Smooth muscle cell (in vitro differentiated cells): Measurements from ENCODE around the gene RNF112. TPM values are rescaled to one million over a fixed set of nuclear protein-coding genes. Genes with fewer than 3 reads are reported as not detected.
"Not testable (repeated sequence)": the region's sequence is repeated elsewhere in the genome, so short reads cannot be mapped to it uniquely, and the experiment has no call there.

Source experiments
- DNase-seq: peaks from one replicate; lab custom pipeline; 2025; ENCODE audit not compliant: unreplicated experiment; lab: John Stamatoyannopoulos, UW
- H2AFZ ChIP-seq: fragments of 200-600 bp; sonication (generic); 2 replicates; pipeline ENCODE4 v1.6.0; 2016; ENCODE audit warnings: antibody characterized with exemption, low read depth, mild to moderate bottlenecking
- H3F3A ChIP-seq: fragments of 200-600 bp; sonication (generic); 2 replicates; pipeline ENCODE4 v1.6.0; 2017; ENCODE audit warnings: antibody characterized with exemption, low read depth
- H3K27ac ChIP-seq: fragments of 200-600 bp; sonication (generic); 2 replicates; pipeline ENCODE4 v1.5.1; 2016; ENCODE audit warnings: low read depth, mild to moderate bottlenecking
- H3K27me3 ChIP-seq: fragments of 200-600 bp; sonication (generic); 2 replicates; pipeline ENCODE4 v1.6.1; 2016; ENCODE audit warnings: low read depth, mild to moderate bottlenecking
- H3K36me3 ChIP-seq: fragments of 200-600 bp; sonication (generic); 2 replicates; pipeline ENCODE4 v1.5.1; 2016; ENCODE audit warnings: low read depth
- H3K4me1 ChIP-seq: fragments of 200-600 bp; sonication (generic); 2 replicates; pipeline ENCODE4 v1.5.1; 2016; ENCODE audit warnings: low read depth
- H3K4me2 ChIP-seq: fragments of 200-600 bp; sonication (generic); 2 replicates; pipeline ENCODE4 v1.6.0; 2016; ENCODE audit warnings: mild to moderate bottlenecking
- H3K4me3 ChIP-seq: fragments of 200-600 bp; sonication (generic); 2 replicates; pipeline ENCODE4 v1.5.1; 2016; ENCODE audit warnings: mild to moderate bottlenecking
- H3K79me2 ChIP-seq: fragments of 200-600 bp; sonication (generic); 2 replicates; pipeline ENCODE4 v1.6.0; 2016; ENCODE audit warnings: low read depth, mild to moderate bottlenecking
- H3K9ac ChIP-seq: fragments of 200-600 bp; sonication (generic); 2 replicates; pipeline ENCODE4 v1.6.0; 2016; ENCODE audit warnings: low read depth
- H3K9me3 ChIP-seq: fragments of 200-600 bp; sonication (generic); replicated peaks from 2 replicates; pipeline ENCODE4 v1.5.1; 2016; ENCODE audit warnings: low read depth
- H4K20me1 ChIP-seq: fragments of 200-600 bp; sonication (generic); 2 replicates; pipeline ENCODE4 v1.6.0; 2016; ENCODE audit warnings: low read depth
- WGBS: methylation state at CpG from one replicate; pipeline ENCODE4 v1.1.7; 2016; ENCODE audit warnings: low lambda C conversion rate; 5-methylcytosine and 5-hydroxymethylcytosine counted together
- polyA plus RNA-seq: library from polyadenylated mRNA; unstranded; fragments of >200 nt; fragmentation: Nextera tagmentation; extraction: Ambion mirVana; gene quantifications from 2 replicates; pipeline ENCODE4 v1.2.1, GENCODE V29; 2016
- small RNA-seq: library from RNA; depleted of rRNA; stranded (forward); fragments of <200 nt; gene quantifications from one replicate; pipeline ENCODE3, GENCODE V24; 2014
- total RNA-seq: library from RNA; depleted of rRNA; stranded (reverse); fragments of >200 nt; gene quantifications from 2 replicates; pipeline ENCODE4 v1.2.3, GENCODE V29; 2014
- TF ChIP-seq, protein P1 (sequence below): fragments of 200-600 bp; sonication (generic); IDR thresholded peaks from 2 replicates; pipeline ENCODE4 v1.5.1; 2017; ENCODE audit warnings: borderline replicate concordance, mild to moderate bottlenecking, antibody characterized with exemption; ENCODE audit not compliant: insufficient read depth, poor library complexity, severe bottlenecking

The RNF112 gene
- total and polyA plus RNA-seq, 2 experiments from 2014 or later: 4.6 to 7.2 TPM

DNA sequence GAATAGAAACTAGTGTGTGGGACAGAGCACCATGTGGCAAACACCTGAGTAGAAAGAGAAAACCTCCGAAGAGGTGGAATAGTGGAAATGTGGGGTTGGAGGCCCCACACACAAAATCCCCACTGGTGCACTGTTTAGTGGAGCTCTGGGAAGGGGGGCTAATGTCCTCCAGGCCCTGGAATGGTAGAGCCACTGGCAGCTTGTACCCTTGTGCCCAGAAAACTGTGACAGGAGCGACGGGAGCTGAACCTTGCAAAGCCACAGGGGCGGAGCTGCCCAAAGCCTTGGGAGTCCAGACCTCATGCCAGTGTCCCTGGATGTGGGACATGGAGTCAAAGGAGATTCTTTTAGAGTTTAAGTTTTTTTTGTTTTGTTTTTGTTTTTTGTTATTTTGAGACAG, 50.6 kb downstream of the RNF112 start:
- TF ChIP-seq, protein P1, sequence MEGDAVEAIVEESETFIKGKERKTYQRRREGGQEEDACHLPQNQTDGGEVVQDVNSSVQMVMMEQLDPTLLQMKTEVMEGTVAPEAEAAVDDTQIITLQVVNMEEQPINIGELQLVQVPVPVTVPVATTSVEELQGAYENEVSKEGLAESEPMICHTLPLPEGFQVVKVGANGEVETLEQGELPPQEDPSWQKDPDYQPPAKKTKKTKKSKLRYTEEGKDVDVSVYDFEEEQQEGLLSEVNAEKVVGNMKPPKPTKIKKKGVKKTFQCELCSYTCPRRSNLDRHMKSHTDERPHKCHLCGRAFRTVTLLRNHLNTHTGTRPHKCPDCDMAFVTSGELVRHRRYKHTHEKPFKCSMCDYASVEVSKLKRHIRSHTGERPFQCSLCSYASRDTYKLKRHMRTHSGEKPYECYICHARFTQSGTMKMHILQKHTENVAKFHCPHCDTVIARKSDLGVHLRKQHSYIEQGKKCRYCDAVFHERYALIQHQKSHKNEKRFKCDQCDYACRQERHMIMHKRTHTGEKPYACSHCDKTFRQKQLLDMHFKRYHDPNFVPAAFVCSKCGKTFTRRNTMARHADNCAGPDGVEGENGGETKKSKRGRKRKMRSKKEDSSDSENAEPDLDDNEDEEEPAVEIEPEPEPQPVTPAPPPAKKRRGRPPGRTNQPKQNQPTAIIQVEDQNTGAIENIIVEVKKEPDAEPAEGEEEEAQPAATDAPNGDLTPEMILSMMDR: no peak
- H2AFZ ChIP-seq: no peak overlapping the region
- H3K27me3 ChIP-seq: no peaks in the 10 kb centered on the region
- H3K4me1 ChIP-seq: peaks cover 34% of the 10 kb centered on the region
- no peaks in the 10 kb centered on the region for H3K79me2 ChIP-seq
- H4K20me1 ChIP-seq: no peaks in the 10 kb centered on the region
- no peaks in the 10 kb centered on the region for H3K36me3 ChIP-seq
- no peaks in the 10 kb centered on the region for H3F3A ChIP-seq
- H3K9ac ChIP-seq: no peak overlapping the region
- H3K9me3 ChIP-seq: no peaks in the 10 kb centered on the region
- H3K27ac ChIP-seq: no peak overlapping the region
- 95% methylated on average over 4 of the region's 4 CpGs for WGBS
- no peak overlapping the region for H3K4me3 ChIP-seq
- H3K4me2 ChIP-seq: no peak overlapping the region
- DNase-seq: no peak

DNA sequence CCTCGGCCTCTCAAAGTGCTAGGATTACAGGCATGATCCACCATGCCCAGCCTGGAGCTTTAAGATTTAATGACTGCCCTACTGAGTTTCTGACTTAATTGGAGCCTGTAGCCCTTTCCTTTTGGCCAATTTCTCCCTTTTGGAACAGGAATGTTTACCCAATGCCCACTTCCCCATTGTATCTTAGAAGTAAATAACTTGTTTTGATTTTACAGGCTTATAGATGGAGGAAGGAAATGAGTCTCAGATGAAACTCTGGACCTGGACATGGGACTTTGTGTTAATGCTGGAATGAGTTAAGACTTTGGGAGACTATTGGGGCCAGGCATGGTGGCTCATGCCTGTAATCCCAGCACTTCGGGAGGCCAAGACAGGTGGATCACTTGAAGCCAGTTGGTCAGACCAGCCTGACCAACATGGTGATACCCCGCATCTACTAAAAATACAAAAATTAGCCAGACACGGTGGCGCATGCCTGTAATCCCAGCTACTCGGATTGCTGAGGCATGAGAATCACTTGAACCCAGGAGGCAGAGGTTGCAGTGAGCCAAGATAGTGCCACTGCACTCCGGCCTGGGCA, 51.5 kb downstream of the RNF112 start:
- H4K20me1 ChIP-seq, H3K27ac ChIP-seq, H3K36me3 ChIP-seq, H3K79me2 ChIP-seq, H3K4me2 ChIP-seq, H3K9me3 ChIP-seq, H3K9ac ChIP-seq, H2AFZ ChIP-seq, H3K27me3 ChIP-seq, H3F3A ChIP-seq, H3K4me3 ChIP-seq, DNase-seq: not testable (repeated sequence)
- WGBS: 95% methylated on average over 7 of the region's 7 CpGs
- H3K4me1 ChIP-seq: peaks cover 27% of the 10 kb centered on the region

DNA sequence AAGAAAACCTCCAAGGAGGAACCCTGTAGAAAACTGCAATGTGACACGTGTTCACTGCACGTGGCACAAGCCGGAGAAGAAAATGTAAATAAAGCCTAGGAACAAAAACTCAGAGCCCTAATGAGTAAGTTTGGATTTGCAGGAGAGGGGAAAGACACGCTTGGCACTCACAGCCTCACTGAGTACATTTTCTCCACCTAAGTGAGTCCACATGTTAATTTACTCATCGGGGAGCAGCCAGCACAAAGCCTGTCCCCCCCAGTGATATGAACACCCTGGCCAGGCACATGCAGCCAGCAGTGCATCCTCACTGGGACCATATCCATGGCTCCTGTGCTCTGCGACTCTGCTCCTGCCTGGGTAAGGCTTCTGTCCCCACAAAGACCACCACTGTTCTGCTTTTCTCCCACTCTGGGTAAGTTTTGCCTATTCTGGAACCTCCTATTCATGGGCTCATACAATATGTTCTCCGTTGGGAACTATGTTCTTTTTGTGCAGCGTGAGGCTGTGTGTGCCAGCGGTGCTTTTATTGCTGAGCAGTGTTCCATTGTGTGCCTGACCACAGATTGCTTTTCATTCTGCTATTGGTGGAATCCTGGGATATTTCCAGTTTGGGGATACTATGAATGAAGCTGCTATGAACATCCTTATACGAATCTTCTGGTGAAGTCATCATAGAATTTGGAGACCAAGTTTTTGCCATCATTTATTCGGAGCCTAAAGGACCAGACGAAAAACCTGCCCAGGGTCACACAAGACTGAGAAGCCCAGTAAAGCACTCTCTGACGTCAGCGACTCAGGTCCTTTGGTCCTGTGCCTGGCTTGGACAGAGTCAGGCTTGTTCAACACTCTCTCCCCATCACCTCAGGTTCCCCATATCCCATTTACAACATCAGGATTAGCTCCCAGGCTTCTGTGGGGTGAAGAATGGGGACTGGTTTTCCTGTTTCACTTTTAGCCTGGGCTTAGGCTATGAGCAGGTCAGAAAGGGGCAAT, 53.3 kb downstream of the RNF112 start:
- Histone ChIP-seq H4K20me1 (no peaks in the 10 kb centered on the region), H2AFZ (no peak overlapping the region), H3K4me2 (no peak overlapping the region), H3F3A (no peaks in the 10 kb centered on the region), H3K4me1 (peaks cover 10% of the 10 kb centered on the region), H3K27ac (no peak overlapping the region), H3K79me2 (no peaks in the 10 kb centered on the region), H3K36me3 (no peaks in the 10 kb centered on the region), H3K9me3 (no peaks in the 10 kb centered on the region), H3K9ac (no peak overlapping the region), H3K27me3 (no peaks in the 10 kb centered on the region), H3K4me3 (no peak overlapping the region)
- DNase-seq: no peak
- WGBS: 81% methylated on average over 14 of the region's 14 CpGs
- TF ChIP-seq, protein P1: no peak

Small RNA genes lying within 50 kb of the gene (small RNA-seq; reads per million reads assigned to genes)
- not detected for gene RF00537

Other genes with a start within 250 kb of the RNF112 start
- gene EPN2, start 173.9 kb upstream of the RNF112 start, total RNA-seq: 27.6 and 35.4 TPM in 2 replicates
- gene EPN2, start 173.9 kb upstream of the RNF112 start, polyA plus RNA-seq: 46.7 and 61.2 TPM in 2 replicates
- 21.6 and 21.9 TPM in 2 replicates for gene B9D1, start 48.5 kb upstream of the RNF112 start, total RNA-seq
- 30.0 and 45.5 TPM in 2 replicates for gene B9D1, start 48.5 kb upstream of the RNF112 start, polyA plus RNA-seq
- gene MAPK7, start 32.7 kb upstream of the RNF112 start, total RNA-seq: 9.1 and 14.7 TPM in 2 replicates
- gene MAPK7, start 32.7 kb upstream of the RNF112 start, polyA plus RNA-seq: 34.5 and 36.3 TPM in 2 replicates
- gene MFAP4, start 24.0 kb upstream of the RNF112 start, total RNA-seq: 580 and 618 TPM in 2 replicates
- 960 and 1,738 TPM in 2 replicates for gene MFAP4, start 24.0 kb upstream of the RNF112 start, polyA plus RNA-seq
- 2.5 and 3.0 TPM in 2 replicates for gene SLC47A1, start 122.6 kb downstream of the RNF112 start, total RNA-seq
- 0.39 TPM in 1 of 2 replicates, not detected in the other for gene SLC47A1, start 122.6 kb downstream of the RNF112 start, polyA plus RNA-seq
- gene ALDH3A2, start 237.5 kb downstream of the RNF112 start, total RNA-seq: 26.9 and 60.3 TPM in 2 replicates
- gene ALDH3A2, start 237.5 kb downstream of the RNF112 start, polyA plus RNA-seq: 13.5 and 17.3 TPM in 2 replicates